HG03571 (cell line): Measurements from ENCODE around the gene MEAK7.
A peak's percentile ranks its signal among the peaks of the same experiment; 100 is the strongest.
"Not testable (repeated sequence)": the region's sequence is repeated elsewhere in the genome, so short reads cannot be mapped to it uniquely, and the experiment has no call there.

Experiments
- ATAC-seq: cut with Tn5 transposase; IDR thresholded peaks from one replicate; pipeline ENCODE4 v1.9.1; 2021; ENCODE audit not compliant: unreplicated experiment

The MEAK7 gene

GRCh38 chr16:84532855-84533486 lies 28.5 kb upstream of the MEAK7 start:
- no peak for ATAC-seq

- ATAC-seq = no peak
Observed at GRCh38 chr16:84532291-84532724, 27.8 kb upstream of the MEAK7 start.

- ATAC-seq = no peak
Observed at GRCh38 chr16:84531671-84532111, 27.2 kb upstream of the MEAK7 start.

DNA sequence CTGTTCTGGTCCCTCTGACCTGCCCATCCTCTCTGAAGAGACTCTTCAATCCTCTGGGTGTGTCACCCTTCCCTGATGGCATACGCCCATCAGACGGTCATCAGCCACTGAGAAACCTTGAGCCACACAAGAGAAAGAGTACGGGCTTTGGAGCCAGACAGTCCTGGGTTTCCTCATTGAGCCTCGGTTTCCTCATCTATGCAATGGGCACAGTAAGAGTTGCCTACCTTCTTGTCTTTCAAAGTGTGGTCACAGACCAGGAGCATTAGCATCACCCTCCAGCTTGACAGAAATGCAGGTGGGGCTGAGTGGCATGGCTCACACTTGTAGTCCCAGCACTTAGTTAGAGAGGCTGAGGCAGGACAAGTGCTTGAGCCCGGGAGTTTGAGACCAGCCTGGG lies 26.1 kb upstream of the MEAK7 start:
- ATAC-seq = no peak

GRCh38 chr16:84529607-84530006 lies 25.1 kb upstream of the MEAK7 start:
- ATAC-seq = no peak

GRCh38 chr16:84528322-84528721 lies 23.9 kb upstream of the MEAK7 start:
- ATAC-seq = no peak

DNA sequence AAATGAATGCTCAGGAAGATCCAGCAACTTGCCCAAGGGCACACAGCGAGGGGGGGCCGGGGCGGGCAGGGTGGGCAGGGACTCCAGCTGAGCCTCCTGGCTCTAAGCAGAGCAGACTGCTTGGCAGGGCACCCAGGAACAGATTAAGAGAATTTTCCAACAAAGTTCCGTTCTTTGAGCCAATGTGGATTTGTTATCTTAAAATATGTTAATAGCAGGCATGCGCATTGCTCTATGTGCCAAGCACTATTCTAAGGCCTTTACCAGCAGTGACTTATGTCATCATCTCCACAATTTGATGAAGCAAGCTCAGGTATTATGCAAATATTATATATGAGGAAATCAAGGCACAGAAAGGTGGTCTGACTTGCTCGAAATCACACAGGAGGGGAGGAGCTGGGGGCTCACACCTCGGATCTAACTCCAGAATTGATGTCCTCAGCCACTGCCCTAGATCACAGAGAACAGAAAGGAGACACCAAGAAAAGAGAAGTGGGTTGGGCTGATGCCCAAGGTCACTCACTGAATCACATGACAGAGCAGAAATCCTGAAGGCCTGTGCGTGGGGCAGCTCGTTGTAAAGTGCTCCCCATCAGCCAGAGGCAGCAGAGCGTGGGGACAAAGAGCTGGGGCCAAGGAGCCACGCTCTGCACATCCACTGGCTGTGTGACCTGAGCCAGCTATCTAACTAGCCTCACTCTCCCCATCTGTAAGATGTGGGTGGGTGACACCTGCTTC lies 23.2 kb upstream of the MEAK7 start:
- ATAC-seq = no peak

- ATAC-seq = no peak
Observed at GRCh38 chr16:84526794-84527531, 22.5 kb upstream of the MEAK7 start.

GRCh38 chr16:84524941-84525581 lies 20.6 kb upstream of the MEAK7 start:
- ATAC-seq = not testable (repeated sequence)

GRCh38 chr16:84524346-84524920 lies 20.0 kb upstream of the MEAK7 start:
- ATAC-seq = no peak

DNA sequence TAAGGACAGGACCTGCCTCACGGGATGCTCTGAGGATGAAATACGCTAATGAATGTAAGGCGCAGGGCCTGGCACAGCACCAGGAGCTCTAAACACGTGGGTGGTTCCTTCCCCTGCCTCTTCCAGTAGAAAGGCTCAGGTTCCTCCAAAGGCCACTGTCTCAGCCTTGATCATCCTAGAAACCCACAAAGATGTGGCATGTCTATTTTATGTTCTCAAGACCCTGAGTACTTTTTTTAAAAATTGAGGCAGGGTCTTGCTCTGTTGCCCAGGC lies 17.0 kb upstream of the MEAK7 start:
- ATAC-seq = no peak

DNA sequence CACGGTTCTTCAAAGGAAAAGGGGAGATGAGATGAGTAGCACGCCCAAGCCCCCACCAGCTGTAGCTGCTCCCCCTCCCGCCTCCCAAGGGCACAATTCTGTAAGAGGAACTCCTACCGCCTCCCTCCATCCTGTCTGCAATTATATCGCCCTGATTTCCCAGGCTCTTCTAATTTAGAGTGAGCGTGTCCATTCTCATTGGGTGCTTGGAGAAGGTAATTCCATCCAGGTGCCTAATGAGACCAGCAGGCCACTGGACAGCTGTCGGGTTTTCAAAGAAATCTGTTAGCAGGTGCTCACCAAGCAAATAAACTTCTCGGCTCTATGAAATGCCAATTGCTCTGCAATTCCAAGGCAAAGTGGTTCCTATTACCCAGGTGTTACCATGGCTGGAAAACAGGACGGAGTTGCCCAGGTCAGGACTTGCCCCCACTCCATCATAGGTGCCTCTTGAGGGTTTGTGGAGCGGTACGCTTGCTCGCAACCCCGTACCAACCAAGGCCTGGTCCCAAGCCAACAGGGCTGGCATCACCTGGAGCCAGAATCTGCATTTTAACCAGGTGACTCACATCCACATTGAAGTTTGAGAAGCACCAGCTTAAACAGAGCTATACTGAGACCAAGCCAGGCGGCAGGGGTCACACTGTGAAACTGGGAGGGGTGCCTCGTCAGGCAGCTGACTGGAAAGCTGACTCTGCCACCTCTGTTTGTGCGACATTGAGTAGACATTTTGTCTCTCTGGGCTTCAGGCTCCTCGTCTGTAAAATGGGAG lies 16.5 kb upstream of the MEAK7 start:
- ATAC-seq = no peak

DNA sequence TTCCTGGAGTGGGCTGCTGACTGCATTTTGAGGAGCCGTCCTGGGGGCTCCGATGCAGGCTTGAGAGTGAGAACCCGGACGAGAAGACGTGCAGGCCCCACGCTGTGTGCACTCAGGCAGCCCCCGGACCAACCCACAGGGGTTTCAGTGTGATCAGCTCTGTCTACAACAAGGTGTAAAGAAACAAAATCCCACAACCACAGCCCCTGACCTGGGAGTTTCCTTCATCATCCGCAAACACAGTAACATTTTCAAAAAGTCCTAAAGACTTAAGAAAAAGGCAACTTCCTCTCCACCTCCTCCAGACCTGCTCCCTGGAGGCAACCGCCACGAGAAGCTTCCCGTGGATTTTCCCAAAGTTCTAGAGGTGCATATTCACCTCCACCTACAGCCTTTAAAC lies 15.4 kb upstream of the MEAK7 start:
- no peak for ATAC-seq

DNA sequence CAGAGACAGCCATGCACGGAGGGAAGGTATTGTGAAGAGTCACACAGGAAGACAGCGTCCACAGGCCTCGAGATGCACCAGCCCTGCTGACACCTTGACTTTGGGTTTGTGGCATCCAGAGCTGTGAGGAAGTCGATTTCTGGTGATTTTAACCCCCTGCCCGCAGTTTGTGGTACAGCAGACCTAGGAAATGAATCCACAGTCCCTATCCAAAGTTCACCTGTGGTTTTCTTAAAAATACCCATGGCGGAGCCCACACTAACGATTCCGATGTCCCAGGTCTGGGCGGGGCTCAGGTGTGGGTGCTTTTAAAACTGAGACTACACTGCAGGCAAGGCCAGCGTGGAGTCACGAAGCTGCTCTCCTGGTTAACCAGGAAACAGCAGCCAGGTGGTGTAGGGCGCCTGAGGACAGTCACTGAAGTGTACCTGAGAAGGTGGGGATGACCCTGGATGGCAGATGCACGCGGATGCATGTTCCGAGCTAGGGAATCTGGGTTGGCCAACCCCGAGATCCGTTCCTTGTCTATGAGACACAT lies 14.4 kb upstream of the MEAK7 start:
- no peak for ATAC-seq

DNA sequence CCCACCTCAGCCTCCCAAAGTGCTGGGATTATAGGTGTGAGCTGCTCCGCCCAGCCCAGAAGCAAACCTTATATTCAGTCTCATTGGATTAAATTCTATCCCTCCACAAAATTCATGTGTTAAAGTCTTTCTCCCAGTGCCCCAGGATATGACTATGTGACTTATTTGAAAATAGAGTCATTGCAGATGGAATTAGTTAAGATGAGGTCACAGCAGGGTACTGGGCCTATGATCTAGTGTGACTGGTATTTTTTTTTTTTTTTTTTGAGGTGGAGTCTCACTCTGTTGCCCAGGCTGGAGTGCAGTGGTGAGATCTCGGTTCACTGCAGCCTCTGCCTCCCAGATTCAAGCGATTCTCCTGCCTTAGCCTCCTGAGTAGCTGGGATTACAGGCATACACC lies 13.8 kb upstream of the MEAK7 start:
- ATAC-seq = not testable (repeated sequence)

- ATAC-seq = no peak
Observed at GRCh38 chr16:84517366-84517765, 12.9 kb upstream of the MEAK7 start.

DNA sequence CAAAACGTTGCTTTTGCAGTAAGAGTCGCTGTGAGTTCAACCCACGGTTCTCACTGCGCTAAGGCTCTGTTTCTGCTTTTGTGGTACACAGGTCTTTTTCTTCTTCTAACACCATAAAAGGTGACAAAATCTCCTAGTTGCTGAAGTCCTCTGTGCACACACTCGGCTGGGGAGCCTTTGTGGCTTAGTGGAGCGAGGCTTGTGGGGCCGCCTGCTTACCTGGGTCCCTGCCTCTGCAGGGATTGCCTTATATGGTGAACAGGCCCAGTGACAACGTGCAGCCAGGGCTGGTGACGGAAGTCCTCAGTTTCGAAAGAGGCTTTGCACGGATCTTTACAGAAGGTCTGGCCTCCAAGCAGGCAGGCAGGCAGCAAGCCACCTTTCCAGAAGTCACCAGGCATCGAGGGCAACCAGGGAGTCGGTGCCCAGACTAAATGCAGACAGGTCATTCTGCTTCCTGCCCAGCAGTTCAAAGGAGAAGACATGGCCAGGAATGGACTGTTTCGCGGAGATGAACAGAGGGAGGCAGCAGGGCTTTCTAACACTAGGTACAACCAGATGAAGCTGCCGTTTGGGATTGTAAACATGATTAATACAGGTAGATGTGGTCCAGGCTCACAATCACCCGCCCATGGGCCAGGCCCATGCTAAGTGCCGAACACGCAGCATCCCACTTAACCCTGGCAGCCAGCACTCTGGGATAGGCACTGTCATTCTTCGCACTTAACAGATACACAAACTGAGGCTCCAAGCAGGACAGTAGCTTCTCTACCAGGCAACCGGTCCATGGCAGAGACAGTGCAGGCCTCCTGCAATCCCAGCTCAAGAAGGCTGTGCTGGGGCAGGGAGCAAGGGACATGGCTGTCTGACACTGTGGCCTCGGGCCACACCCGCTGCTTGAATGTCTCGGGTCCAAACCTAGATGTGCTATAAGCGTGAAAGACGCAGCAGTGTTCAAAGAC lies 10.7 kb upstream of the MEAK7 start:
- ATAC-seq = peak; percentile 95

DNA sequence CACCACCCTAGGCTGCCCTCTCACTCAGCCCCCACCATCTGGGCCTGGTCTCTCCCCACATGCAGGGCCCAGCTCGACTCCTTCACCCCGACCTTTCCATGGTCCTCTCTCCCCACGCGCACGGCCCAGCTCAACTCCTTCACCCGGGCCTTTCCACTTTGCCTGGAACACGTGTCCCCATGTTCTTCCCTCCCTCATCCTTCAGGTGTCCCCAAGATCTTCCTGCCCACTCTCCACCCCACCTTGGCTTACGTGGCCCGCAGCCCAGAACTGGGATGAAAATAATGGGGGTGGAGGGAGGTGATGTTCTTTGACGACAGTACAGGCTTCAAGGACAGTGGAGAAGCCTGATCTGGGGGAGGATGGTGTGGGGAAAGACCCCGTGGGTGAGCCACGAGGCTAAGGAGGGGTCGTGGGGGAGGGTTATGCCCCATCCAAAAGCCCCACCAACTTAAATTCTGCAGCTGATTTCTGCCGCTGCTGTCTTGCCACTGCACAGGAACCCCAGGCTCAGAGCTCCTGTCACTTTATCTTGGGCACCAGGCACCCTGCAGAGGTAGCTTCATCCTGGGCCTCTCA lies 9.9 kb upstream of the MEAK7 start:
- no peak for ATAC-seq

- ATAC-seq = no peak
Observed at GRCh38 chr16:84513666-84514065, 9.2 kb upstream of the MEAK7 start.
